ENCODE results near the gene MRPS12.

MRPS12 gene

GRCh38 chr19:38977445-38978325 lies 46.9 kb downstream of the MRPS12 start:
- DNase-seq, result no peak

- no peak for DNase-seq
Observed at GRCh38 chr19:38978326-38978689, 47.6 kb downstream of the MRPS12 start.

GRCh38 chr19:38979812-38980211 lies 49.1 kb downstream of the MRPS12 start:
- DNase-seq, result no peak

- no peak for DNase-seq
Observed at GRCh38 chr19:38980583-38981374, 50.0 kb downstream of the MRPS12 start.

All from 8988T (cell line).